ENCODE results near the gene CT45A9.
"Not testable (repeated sequence)": the region's sequence is repeated elsewhere in the genome, so short reads cannot be mapped to it uniquely, and the experiment has no call there.

The CT45A9 gene

GRCh38 chrX:135871712-135872111, at the start of gene CT45A9:
CT45A9 (minus strand) TSS chrX:135871812; CDS start chrX:135868061, 3,751 bp downstream.
- not testable (repeated sequence) for DNase-seq (ENCODE audit: extremely low read depth in 1 of 2, low read depth in 1 of 2)

DNA sequence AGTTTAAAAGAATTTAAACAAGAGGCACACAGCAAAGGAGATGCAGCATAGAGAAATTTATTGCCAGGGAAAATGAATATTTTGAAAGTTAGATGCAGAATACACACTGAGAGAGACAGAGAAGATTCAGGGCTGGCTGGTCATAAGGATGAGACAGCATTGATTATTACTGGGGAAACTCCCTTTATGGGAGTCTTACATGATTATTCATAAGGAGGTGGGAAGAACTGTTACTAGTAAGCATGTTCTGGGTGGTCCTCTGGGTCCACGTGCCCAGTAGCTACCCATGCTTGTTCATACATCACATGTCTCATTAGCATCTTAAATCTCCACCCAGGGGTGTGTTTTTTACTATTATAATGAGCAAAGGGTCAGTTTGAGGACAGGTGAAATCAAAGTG, 48.9 kb upstream of the CT45A9 start:
- DNase-seq (ENCODE audit: extremely low read depth in 1 of 2, low read depth in 1 of 2): not testable (repeated sequence)

DNA sequence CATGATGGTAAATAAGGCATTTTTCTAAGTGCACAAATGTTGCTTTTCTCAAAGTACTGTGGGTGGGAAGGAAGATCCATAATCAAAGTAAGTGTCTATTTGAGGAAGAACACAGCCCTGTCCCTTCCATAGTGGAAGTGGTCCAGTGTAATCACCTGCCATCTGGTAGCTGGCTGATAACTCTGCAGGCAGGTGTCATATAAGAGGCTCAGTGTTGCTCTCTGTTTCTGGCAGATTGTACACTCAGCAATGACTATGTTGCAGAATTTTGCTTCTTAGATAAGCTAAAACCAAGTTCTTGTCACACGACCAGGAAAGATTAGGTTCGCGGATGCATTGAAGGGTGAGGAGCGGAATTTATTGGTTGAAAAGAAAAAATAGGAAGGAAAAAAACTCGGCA, 42.8 kb upstream of the CT45A9 start:
- DNase-seq (ENCODE audit: extremely low read depth in 1 of 2, low read depth in 1 of 2): no peak

GRCh38 chrX:135910251-135910650, 38.6 kb upstream of the CT45A9 start:
- no peak for DNase-seq (ENCODE audit: extremely low read depth in 1 of 2, low read depth in 1 of 2)

GRCh38 chrX:135893294-135893817, 21.7 kb upstream of the CT45A9 start, which contains the start of the genes CT45A10 and SAGE1:
CT45A10 (minus strand) TSS chrX:135893444; CDS start chrX:135885344, 8,100 bp downstream.
SAGE1 (plus strand) TSS chrX:135893716; CDS start chrX:135896243, 2,527 bp downstream.
- DNase-seq (ENCODE audit: extremely low read depth in 1 of 2, low read depth in 1 of 2): no peak

DNA sequence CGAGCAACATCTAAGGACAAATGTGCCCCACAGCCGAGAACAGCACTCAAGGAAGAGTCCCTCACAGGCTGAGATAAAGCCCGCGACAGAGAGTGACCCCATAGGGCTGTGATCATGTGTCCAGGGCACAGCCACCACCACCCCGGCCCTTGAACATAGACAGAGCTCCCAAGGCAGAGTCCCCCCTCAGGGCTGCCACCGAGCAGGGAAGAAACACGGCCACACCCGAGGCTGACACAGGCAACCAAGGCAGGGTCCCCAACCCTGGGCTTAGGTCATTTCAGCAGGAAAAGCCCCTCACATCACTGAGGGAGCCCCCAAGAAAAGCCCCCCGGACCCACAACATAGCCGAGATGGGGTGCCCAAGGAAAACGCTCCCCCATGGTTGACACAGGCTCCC, 21.2 kb upstream of the CT45A9 start:
- DNase-seq (ENCODE audit: extremely low read depth in 1 of 2, low read depth in 1 of 2): no peak

GRCh38 chrX:135890087-135890585, 18.5 kb upstream of the CT45A9 start:
- DNase-seq (ENCODE audit: extremely low read depth in 1 of 2, low read depth in 1 of 2): no peak

DNA sequence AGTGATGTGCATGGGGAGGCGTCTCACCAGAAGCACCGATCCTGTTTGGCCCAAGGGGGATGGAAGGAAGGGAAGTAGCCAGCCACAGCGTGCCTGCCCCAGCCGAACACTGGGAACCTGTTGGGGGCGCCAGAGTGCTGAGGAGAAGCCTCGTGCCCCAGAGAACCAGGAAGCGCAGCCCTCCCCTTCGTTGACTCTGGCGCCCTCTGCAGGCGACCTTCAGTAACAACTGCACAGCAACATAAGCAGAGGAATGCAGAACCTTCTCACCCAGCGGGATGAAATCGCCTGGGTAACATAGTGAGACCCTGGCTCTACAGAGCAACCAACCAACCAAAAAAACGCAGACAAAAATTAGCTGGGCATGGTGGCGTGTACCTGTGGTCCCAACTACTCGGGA, 17.4 kb upstream of the CT45A9 start:
- DNase-seq (ENCODE audit: extremely low read depth in 1 of 2, low read depth in 1 of 2): peak; percentile 16 to 17

DNA sequence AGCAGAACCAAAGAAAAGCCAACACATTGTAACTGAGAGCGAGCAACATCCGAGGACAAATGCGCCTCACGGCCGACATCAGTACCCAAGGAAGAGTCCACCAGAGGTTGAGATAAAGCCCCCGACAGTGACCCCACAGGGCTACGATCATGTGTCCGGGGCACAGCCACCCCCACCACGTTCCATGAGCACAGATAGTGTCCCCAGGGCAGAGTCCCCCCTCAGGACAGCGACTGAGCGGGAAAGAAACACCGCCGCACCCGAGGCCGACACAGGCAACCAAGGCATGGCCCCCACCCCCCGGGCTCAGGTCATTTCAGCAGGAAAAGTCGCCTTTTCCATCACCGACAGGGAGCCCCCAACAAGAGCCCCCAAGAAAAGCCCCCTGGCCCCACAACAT, 16.6 kb upstream of the CT45A9 start:
- DNase-seq (ENCODE audit: extremely low read depth in 1 of 2, low read depth in 1 of 2): not testable (repeated sequence)

GRCh38 chrX:135882741-135883140, 11.1 kb upstream of the CT45A9 start:
- DNase-seq (ENCODE audit: extremely low read depth in 1 of 2, low read depth in 1 of 2): not testable (repeated sequence)

DNA sequence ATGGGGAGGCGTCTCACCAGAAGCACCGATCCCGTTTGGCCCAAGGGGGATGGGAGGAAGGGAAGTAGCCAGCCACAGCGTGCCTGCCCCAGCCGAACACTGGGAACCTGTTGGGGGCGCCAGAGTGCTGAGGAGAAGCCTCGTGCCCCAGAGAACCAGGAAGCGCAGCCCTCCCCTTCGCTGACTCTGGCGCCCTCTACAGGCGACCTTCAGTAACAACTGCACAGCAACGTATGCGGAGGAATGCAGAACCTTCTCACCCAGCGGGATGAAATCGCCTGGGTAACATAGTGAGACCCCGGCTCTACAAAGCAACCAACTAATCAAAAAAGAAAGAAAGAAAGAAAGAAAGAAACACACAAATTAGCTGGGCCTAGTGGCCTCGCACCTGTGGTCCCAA, 17.2 kb downstream of the CT45A9 start, which contains the start of gene CT45A8:
TSS of gene CT45A8 (minus strand) at position 101 of the 400 bp plus-strand sequence. CDS start 3,755 bp downstream, outside the sequence.
- not testable (repeated sequence) for DNase-seq (ENCODE audit: extremely low read depth in 1 of 2, low read depth in 1 of 2)

GRCh38 chrX:135837180-135837579, 34.4 kb downstream of the CT45A9 start, which contains the start of gene CT45A7:
CT45A7 (minus strand) TSS chrX:135837280; CDS start chrX:135833533, 3,747 bp downstream.
- not testable (repeated sequence) for DNase-seq (ENCODE audit: extremely low read depth in 1 of 2, low read depth in 1 of 2)

DNA sequence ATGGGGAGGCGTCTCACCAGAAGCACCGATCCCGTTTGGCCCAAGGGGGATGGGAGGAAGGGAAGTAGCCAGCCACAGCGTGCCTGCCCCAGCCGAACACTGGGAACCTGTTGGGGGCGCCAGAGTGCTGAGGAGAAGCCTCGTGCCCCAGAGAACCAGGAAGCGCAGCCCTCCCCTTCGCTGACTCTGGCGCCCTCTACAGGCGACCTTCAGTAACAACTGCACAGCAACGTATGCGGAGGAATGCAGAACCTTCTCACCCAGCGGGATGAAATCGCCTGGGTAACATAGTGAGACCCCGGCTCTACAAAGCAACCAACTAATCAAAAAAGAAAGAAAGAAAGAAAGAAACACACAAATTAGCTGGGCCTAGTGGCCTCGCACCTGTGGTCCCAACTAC, 51.7 kb downstream of the CT45A9 start, which contains the start of gene CT45A2:
TSS of gene CT45A2 (minus strand) at position 101 of the 400 bp plus-strand sequence. CDS start 3,747 bp downstream, outside the sequence.
- not testable (repeated sequence) for DNase-seq (ENCODE audit: extremely low read depth in 1 of 2, low read depth in 1 of 2)

Measured in stimulated activated CD8-positive, alpha-beta memory T cell treated with anti-CD3 and anti-CD28 coated beads, Interleukin-7, amount 100 ng/mL, for 48 hours (primary cell).